Gastroesophageal sphincter (tissue), 3 donors: ENCODE data around the gene WDR31.

Experiments
- EP300 ChIP-seq: sonication (generic); formaldehyde crosslinking; IDR thresholded peaks from one replicate; pipeline ENCODE4 v1.6.1; 2017; ENCODE audit warnings: antibody characterized with exemption, mild to moderate bottlenecking
- POLR2A ChIP-seq, 2 donors: fragments of 450-650 bp; IDR thresholded peaks; one replicate each; pipeline ENCODE4 v1.6.1; 2017; ENCODE audit warnings: antibody characterized with exemption in 2 of 2, mild to moderate bottlenecking in 2 of 2, moderate library complexity in 1 of 2
- TF ChIP-seq, protein P1 (sequence below), 4 experiments: fragments of 200-600 bp in 2 of 4; fragments of 450-650 bp in 2 of 4; sonication (generic) in 1 of 4; IDR thresholded peaks; one replicate each; pipeline ENCODE4 v1.5.1; 2017 to 2019; ENCODE audit warnings: antibody characterized with exemption in 4 of 4, mild to moderate bottlenecking in 2 of 4, moderate library complexity in 2 of 4

DNA sequence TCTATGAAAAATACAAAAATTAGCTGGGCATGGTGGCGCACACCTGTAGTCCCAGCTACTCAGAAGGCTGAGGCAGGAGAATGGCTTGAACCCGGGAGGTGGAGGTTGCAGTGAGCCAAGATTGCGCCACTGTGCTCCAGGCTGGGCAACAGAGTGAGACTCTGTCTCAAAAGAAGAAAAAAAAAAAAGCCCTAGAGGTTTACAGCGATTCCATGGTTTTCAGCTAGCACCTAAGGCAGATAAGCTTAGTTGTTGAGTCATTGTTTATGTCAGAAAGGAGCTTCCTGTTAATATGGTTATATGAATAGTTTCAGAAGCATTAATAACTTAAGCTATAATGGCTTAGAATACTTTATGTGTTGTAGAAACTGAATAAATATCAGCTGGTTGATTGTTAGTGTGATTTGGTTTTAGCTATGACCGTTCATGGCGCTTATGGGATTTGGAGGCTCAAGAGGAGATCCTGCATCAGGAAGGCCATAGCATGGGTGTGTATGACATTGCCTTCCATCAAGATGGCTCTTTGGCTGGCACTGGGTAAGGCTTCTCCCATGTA, 49.9 kb downstream of the WDR31 start:
- TF ChIP-seq, protein P1, sequence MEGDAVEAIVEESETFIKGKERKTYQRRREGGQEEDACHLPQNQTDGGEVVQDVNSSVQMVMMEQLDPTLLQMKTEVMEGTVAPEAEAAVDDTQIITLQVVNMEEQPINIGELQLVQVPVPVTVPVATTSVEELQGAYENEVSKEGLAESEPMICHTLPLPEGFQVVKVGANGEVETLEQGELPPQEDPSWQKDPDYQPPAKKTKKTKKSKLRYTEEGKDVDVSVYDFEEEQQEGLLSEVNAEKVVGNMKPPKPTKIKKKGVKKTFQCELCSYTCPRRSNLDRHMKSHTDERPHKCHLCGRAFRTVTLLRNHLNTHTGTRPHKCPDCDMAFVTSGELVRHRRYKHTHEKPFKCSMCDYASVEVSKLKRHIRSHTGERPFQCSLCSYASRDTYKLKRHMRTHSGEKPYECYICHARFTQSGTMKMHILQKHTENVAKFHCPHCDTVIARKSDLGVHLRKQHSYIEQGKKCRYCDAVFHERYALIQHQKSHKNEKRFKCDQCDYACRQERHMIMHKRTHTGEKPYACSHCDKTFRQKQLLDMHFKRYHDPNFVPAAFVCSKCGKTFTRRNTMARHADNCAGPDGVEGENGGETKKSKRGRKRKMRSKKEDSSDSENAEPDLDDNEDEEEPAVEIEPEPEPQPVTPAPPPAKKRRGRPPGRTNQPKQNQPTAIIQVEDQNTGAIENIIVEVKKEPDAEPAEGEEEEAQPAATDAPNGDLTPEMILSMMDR (IDR thresholded peaks at IDR 0.05): no peak
- TF ChIP-seq EP300 (no peak), POLR2A (IDR thresholded peaks at IDR 0.05) (no peak)
